ENCODE measurements around the gene TMTC1. TPM values are rescaled to one million over a fixed set of nuclear protein-coding genes. Genes with fewer than 3 reads are reported as not detected.

Gene TMTC1
- total and polyA plus RNA-seq, 2 experiments from 2014 or later: 6.8 to 14.0 TPM

- Histone ChIP-seq H4K20me1 (ENCODE audit: insufficient read depth, poor library complexity, severe bottlenecking) (no peaks in the 10 kb centered on the region), H2AFZ (no peak overlapping the region), H3K4me2 (no peak overlapping the region), H3K9me3 (ENCODE audit: low read depth) (no peaks in the 10 kb centered on the region), H3K27me3 (no peaks in the 10 kb centered on the region), H3K4me3 (no peak overlapping the region), H3K79me2 (no peaks in the 10 kb centered on the region), H3K4me1 (ENCODE audit: insufficient read depth) (no peaks in the 10 kb centered on the region), H3K27ac (no peak overlapping the region), H3K9me2 (replicated peaks; ENCODE audit: insufficient read depth) (no peaks in the 10 kb centered on the region), H3K36me3 (replicated peaks; ENCODE audit: insufficient read depth, low read depth) (no peaks in the 10 kb centered on the region)
- TF ChIP-seq EZH2phosphoT487 (IDR thresholded peaks at IDR 0.05; ENCODE audit: low read depth, severe bottlenecking, unreplicated experiment): no peak
- no peak for TF ChIP-seq EZH2 (IDR thresholded peaks at IDR 0.05; ENCODE audit: borderline replicate concordance)
- no peak for TF ChIP-seq CTCF (IDR thresholded peaks at IDR 0.05; ENCODE audit: poor library complexity)
- WGBS (ENCODE audit: low lambda C conversion rate, missing lambda C conversion rate): 93% methylated on average over 4 of the region's 4 CpGs
- DNase-seq (ENCODE audit: low spot score): no peak
Observed at GRCh38 chr12:29545102-29545467, 238.7 kb downstream of the TMTC1 start.

- no peak for DNase-seq (ENCODE audit: low spot score)
- Histone ChIP-seq H3K4me3 (no peak overlapping the region), H3K9me2 (replicated peaks; ENCODE audit: insufficient read depth) (no peaks in the 10 kb centered on the region), H4K20me1 (ENCODE audit: insufficient read depth, poor library complexity, severe bottlenecking) (no peaks in the 10 kb centered on the region), H2AFZ (no peak overlapping the region), H3K4me1 (ENCODE audit: insufficient read depth) (no peaks in the 10 kb centered on the region), H3K79me2 (no peaks in the 10 kb centered on the region), H3K9me3 (ENCODE audit: low read depth) (no peaks in the 10 kb centered on the region), H3K27me3 (no peaks in the 10 kb centered on the region), H3K4me2 (no peak overlapping the region), H3K27ac (no peak overlapping the region), H3K36me3 (replicated peaks; ENCODE audit: insufficient read depth, low read depth) (no peaks in the 10 kb centered on the region)
- no peak for TF ChIP-seq CTCF (IDR thresholded peaks at IDR 0.05; ENCODE audit: poor library complexity)
- no peak for TF ChIP-seq EZH2phosphoT487 (IDR thresholded peaks at IDR 0.05; ENCODE audit: low read depth, severe bottlenecking, unreplicated experiment)
- no peak for TF ChIP-seq EZH2 (IDR thresholded peaks at IDR 0.05; ENCODE audit: borderline replicate concordance)
- 92% methylated on average over 6 of the region's 6 CpGs for WGBS (ENCODE audit: low lambda C conversion rate, missing lambda C conversion rate)
Observed at GRCh38 chr12:29544428-29545101, 239.2 kb downstream of the TMTC1 start.

- Histone ChIP-seq H3K27me3 (no peaks in the 10 kb centered on the region), H4K20me1 (ENCODE audit: insufficient read depth, poor library complexity, severe bottlenecking) (no peaks in the 10 kb centered on the region), H3K79me2 (no peaks in the 10 kb centered on the region), H3K36me3 (replicated peaks; ENCODE audit: insufficient read depth, low read depth) (no peaks in the 10 kb centered on the region), H3K9me3 (ENCODE audit: low read depth) (no peaks in the 10 kb centered on the region), H3K4me1 (ENCODE audit: insufficient read depth) (no peaks in the 10 kb centered on the region), H3K4me2 (no peak overlapping the region), H2AFZ (no peak overlapping the region), H3K4me3 (no peak overlapping the region), H3K27ac (no peak overlapping the region), H3K9me2 (replicated peaks; ENCODE audit: insufficient read depth) (no peaks in the 10 kb centered on the region)
- TF ChIP-seq EZH2 (IDR thresholded peaks at IDR 0.05; ENCODE audit: borderline replicate concordance) (no peak), EZH2phosphoT487 (IDR thresholded peaks at IDR 0.05; ENCODE audit: low read depth, severe bottlenecking, unreplicated experiment) (no peak), CTCF (IDR thresholded peaks at IDR 0.05; ENCODE audit: poor library complexity) (no peak)
- DNase-seq (ENCODE audit: low spot score): no peak
- 69% methylated on average over 4 of the region's 4 CpGs for WGBS (ENCODE audit: low lambda C conversion rate, missing lambda C conversion rate)
Observed at GRCh38 chr12:29543036-29543435, 240.7 kb downstream of the TMTC1 start.

Data from hepatocyte (in vitro differentiated cells).